K562 (cell line): ENCODE measurements around the gene SBF1. TPM values are rescaled to one million over a fixed set of nuclear protein-coding genes. Genes with fewer than 3 reads are reported as not detected.

Source experiments
- ARID3A ChIP-seq: IDR thresholded peaks from 2 replicates; pipeline ENCODE4 v1.6.1; 2012; ENCODE audit warnings: low read depth, low read length, improper control_type of control experiment, borderline replicate concordance
- BDP1 ChIP-seq: IDR thresholded peaks from 3 replicates; pipeline ENCODE4 v1.6.1; 2011; ENCODE audit not compliant: insufficient read length, insufficient read depth
- CBFB ChIP-seq: sonication (generic); formaldehyde crosslinking; IDR thresholded peaks from 2 replicates; pipeline ENCODE4 v1.4.0; 2020; ENCODE audit warnings: mild to moderate bottlenecking, missing genetic modification reagents
- CEBPB ChIP-seq: fragments of 450-650 bp; IDR thresholded peaks from 2 replicates; pipeline ENCODE4 v1.6.1; 2016; ENCODE audit warnings: missing genetic modification characterization, missing compliant biosample characterization
- CLOCK ChIP-seq: fragments of 250-450 bp; sonication (Bioruptor Pico); IDR thresholded peaks from 2 replicates; pipeline ENCODE4 v1.4.0; 2020; ENCODE audit warnings: mild to moderate bottlenecking, moderate library complexity, borderline replicate concordance
- DMBX1 ChIP-seq: fragments of 250-450 bp; sonication (Bioruptor Pico); IDR thresholded peaks from 2 replicates; pipeline ENCODE4 v1.8.0; 2022; ENCODE audit warnings: inconsistent platforms, mild to moderate bottlenecking, moderate library complexity, borderline replicate concordance
- FOXJ3 ChIP-seq: sonication (generic); formaldehyde crosslinking; IDR thresholded peaks from 2 replicates; pipeline ENCODE4 v1.4.0; 2020; ENCODE audit warnings: mild to moderate bottlenecking, missing genetic modification reagents
- KDM2B ChIP-seq: fragments of 250-450 bp; sonication (Bioruptor Pico); IDR thresholded peaks from 2 replicates; pipeline ENCODE4 v1.8.0; 2021; ENCODE audit warnings: mild to moderate bottlenecking, moderate library complexity
- MNT ChIP-seq, 2 experiments: fragments of 450-650 bp; conservative IDR thresholded peaks; 2 replicates each; pipeline ENCODE4 v1.6.1; 2017; ENCODE audit warnings: mild to moderate bottlenecking in 2 of 2, moderate library complexity in 2 of 2
- MYC ChIP-seq, 2 experiments: fragments of 250-450 bp in 1 of 2; sonication (Bioruptor Pico) in 1 of 2; IDR thresholded peaks; 2 replicates each; pipeline versions ENCODE4 v1.5.1 to v1.6.1; 2012 to 2021; ENCODE audit warnings: low read depth in 2 of 2, borderline replicate concordance in 1 of 2, improper control_type of control experiment in 1 of 2, low read length in 1 of 2, mild to moderate bottlenecking in 1 of 2, moderate library complexity in 1 of 2
- PHB2 ChIP-seq: fragments of 450-650 bp; IDR thresholded peaks from 2 replicates; pipeline ENCODE4 v1.6.1; 2017; ENCODE audit warnings: low read depth
- RAD51 ChIP-seq: fragments of 450-650 bp; IDR thresholded peaks from 2 replicates; pipeline ENCODE4 v1.7.1; 2016; ENCODE audit warnings: low read depth, mild to moderate bottlenecking, borderline replicate concordance
- SP2 ChIP-seq: IDR thresholded peaks from 2 replicates; pipeline ENCODE4 v1.6.1; 2011; ENCODE audit warnings: mild to moderate bottlenecking, low read depth, low read length, moderate library complexity; ENCODE audit not compliant: poor library complexity, severe bottlenecking; ENCODE audit errors: extremely low read depth
- ZBTB1 ChIP-seq: sonication (generic); formaldehyde crosslinking; IDR thresholded peaks from 2 replicates; pipeline ENCODE4 v1.8.1; 2023; ENCODE audit warnings: missing genetic modification reagents, low read depth, mild to moderate bottlenecking, borderline replicate concordance
- ZBTB9 ChIP-seq: fragments of 450-650 bp; formaldehyde crosslinking; IDR thresholded peaks from 2 replicates; pipeline ENCODE4 v1.4.0; 2020; ENCODE audit warnings: mild to moderate bottlenecking, moderate library complexity
- ZNF280B ChIP-seq: fragments of 250-450 bp; sonication (Bioruptor Pico); IDR thresholded peaks from 2 replicates; pipeline ENCODE4 v1.5.1; 2021; ENCODE audit warnings: mild to moderate bottlenecking
- ZNF384 ChIP-seq: IDR thresholded peaks from 2 replicates; pipeline ENCODE4 v1.6.1; 2012; ENCODE audit warnings: low read depth, low read length, improper control_type of control experiment
- polyA plus RNA-seq, 8 experiments: library from polyadenylated mRNA; depleted of rRNA in 4 of 8; stranded (reverse) in 5 of 8; unstranded in 3 of 8; fragments of >200 nt; fragmentation: Nextera tagmentation in 2 of 8; fragmentation: Illumina TruSeq in 1 of 8; extraction: Ambion mirVana in 2 of 8; extraction: Trizol in 1 of 8; gene quantifications; 2 replicates each; pipeline versions ENCODE4 v1.2.1 to v1.2.3, GENCODE V29; 2011 to 2014; ENCODE audit warnings: inconsistent platforms in 1 of 8, missing spikeins in 1 of 8
- total RNA-seq, 7 experiments: library from RNA; depleted of rRNA in 6 of 7; stranded (reverse); fragments of >200 nt in 6 of 7; fragmentation: Illumina TruSeq in 2 of 7; extraction: Trizol in 2 of 7; gene quantifications; 2 replicates each; pipeline versions ENCODE4 v1.2.1 to v1.2.3, GENCODE V29; 2011 to 2021; ENCODE audit warnings: low replicate concordance in 1 of 7

SBF1 gene
- total and polyA plus RNA-seq, 9 of the 15 experiments (the other 6 are each of a cell fraction or from before 2014, with no cell fraction given) = 0.44 to 50.4 (median 11.4) TPM

GRCh38 chr22:50507991-50508884 lies 33.4 kb upstream of the SBF1 start, which contains the start of gene NCAPH2 (continued):
- no peak for TF ChIP-seq ARID3A
- peak; percentile 71 to 83 for TF ChIP-seq MNT (conservative IDR thresholded peaks at IDR 0.05)
- no peak for TF ChIP-seq DMBX1 (CRISPR knock-in tag)
- TF ChIP-seq BDP1 = no peak
- peak; percentile 45; the same call in 1 of the 2 replicates for TF ChIP-seq MYC (IDR thresholded peaks at IDR 0.05; ENCODE audit: low read depth, low read length)
- TF ChIP-seq MYC (CRISPR knock-in tag; IDR thresholded peaks at IDR 0.05; ENCODE audit: borderline replicate concordance, low read depth) = no peak
- TF ChIP-seq ZBTB1 (CRISPR knock-in tag) = no peak
- no peak for TF ChIP-seq KDM2B (CRISPR knock-in tag)
- no peak for TF ChIP-seq ZNF280B (CRISPR knock-in tag)
- TF ChIP-seq CLOCK = no peak
- TF ChIP-seq CBFB (CRISPR knock-in tag) = no peak
- no peak for TF ChIP-seq CEBPB
- no peak for TF ChIP-seq ZNF384
- TF ChIP-seq FOXJ3 (CRISPR knock-in tag) = no peak
- TF ChIP-seq ZBTB9 = 0 out of 2 replicates have a peak, but pooled peaks have one; percentile 49
- no peak for TF ChIP-seq PHB2
- no peak for TF ChIP-seq SP2
- TF ChIP-seq RAD51 = no peak
